ENCODE measurements around the gene APOF. TPM values are rescaled to one million over a fixed set of nuclear protein-coding genes. Genes with fewer than 3 reads are reported as not detected.

Gene APOF
- total RNA-seq, 1 donor from 2014 or later: not detected

GRCh38 chr12:56373515-56373914 is 10.9 kb upstream of the APOF start:
- no peak for TF ChIP-seq CTCF (IDR thresholded peaks at IDR 0.05; ENCODE audit: insufficient read depth, low read length, severe bottlenecking)
- H3K36me3 ChIP-seq (ENCODE audit: control insufficient read depth, insufficient read depth, low read length): no peaks in the 10 kb centered on the region

GRCh38 chr12:56366948-56367347 is 4.3 kb upstream of the APOF start:
- H3K4me3 ChIP-seq (ENCODE audit: low read depth, low read length): no peak overlapping the region
- no peak for TF ChIP-seq CTCF (IDR thresholded peaks at IDR 0.05; ENCODE audit: insufficient read depth, low read length, severe bottlenecking)
- no peaks in the 10 kb centered on the region for H3K36me3 ChIP-seq (ENCODE audit: control insufficient read depth, insufficient read depth, low read length)
- no peak for DNase-seq (ENCODE audit: low read depth)
- no peaks in the 10 kb centered on the region for H3K27me3 ChIP-seq (ENCODE audit: control insufficient read depth, insufficient read depth, low read length)
- FAIRE-seq: no peak

More at GRCh38 chr12:56373515-56373914, 10.9 kb upstream of the APOF start:
- no peak for FAIRE-seq
- Histone ChIP-seq H3K4me3 (ENCODE audit: low read depth, low read length) (no peak overlapping the region), H3K27me3 (ENCODE audit: control insufficient read depth, insufficient read depth, low read length) (no peaks in the 10 kb centered on the region)
- DNase-seq (ENCODE audit: low read depth): no peak

- DNase-seq (ENCODE audit: low read depth): no peak
- TF ChIP-seq CTCF (IDR thresholded peaks at IDR 0.05; ENCODE audit: insufficient read depth, low read length, severe bottlenecking): no peak
These were observed 1.0 kb downstream of the APOF start for GRCh38 chr12:56361487-56362129.

GRCh38 chr12:56359851-56360767 is 2.5 kb downstream of the APOF start, which contains the start of gene STAT2:
Gene STAT2 (minus strand): TSS chr12:56360107. CDS start chr12:56356571, 3,536 bp downstream.
- Histone ChIP-seq H3K36me3 (ENCODE audit: control insufficient read depth, insufficient read depth, low read length) (peaks cover 6% of the 10 kb centered on the region), H3K27me3 (ENCODE audit: control insufficient read depth, insufficient read depth, low read length) (no peaks in the 10 kb centered on the region), H3K4me3 (ENCODE audit: low read depth, low read length) (peak within 1 kb of the TSS; percentile 63)
- no peak for TF ChIP-seq CTCF (IDR thresholded peaks at IDR 0.05; ENCODE audit: insufficient read depth, low read length, severe bottlenecking)
- peak; percentile 100 for DNase-seq (ENCODE audit: low read depth)
- FAIRE-seq: no peak

More at GRCh38 chr12:56361487-56362129, 1.0 kb downstream of the APOF start:
- no peak overlapping the region for H3K4me3 ChIP-seq (ENCODE audit: low read depth, low read length)
- no peaks in the 10 kb centered on the region for H3K36me3 ChIP-seq (ENCODE audit: control insufficient read depth, insufficient read depth, low read length)
- no peak for FAIRE-seq
- no peaks in the 10 kb centered on the region for H3K27me3 ChIP-seq (ENCODE audit: control insufficient read depth, insufficient read depth, low read length)

GRCh38 chr12:56358836-56359532 is 3.7 kb downstream of the APOF start:
- DNase-seq (ENCODE audit: low read depth): peak; percentile 70
- no peak for FAIRE-seq
- H3K27me3 ChIP-seq (ENCODE audit: control insufficient read depth, insufficient read depth, low read length): no peaks in the 10 kb centered on the region
- H3K36me3 ChIP-seq (ENCODE audit: control insufficient read depth, insufficient read depth, low read length): peaks cover 15% of the 10 kb centered on the region
- peak overlapping the region; percentile 63 for H3K4me3 ChIP-seq (ENCODE audit: low read depth, low read length)
- no peak for TF ChIP-seq CTCF (IDR thresholded peaks at IDR 0.05; ENCODE audit: insufficient read depth, low read length, severe bottlenecking)
